GM13977 (cell line): ENCODE measurements around the gene B4GALNT1.

Source experiments
- DNase-seq: peaks from one replicate; pipeline ENCODE4 v3.0.0; 2012; ENCODE audit warnings: low spot score
- in situ Hi-C: fragments of 300-500 bp; cut with MboI; formaldehyde crosslinking; loops from one replicate; pipeline ENCODE4 v1.12.0; 2022; ENCODE audit warnings: low sequenced_read_pairs, low pct_unique_long_range_greater_than_20kb, mixed read lengths, inconsistent platforms; ENCODE audit not compliant: unreplicated experiment
- TF ChIP-seq, protein P1 (sequence below): IDR thresholded peaks from 2 replicates; pipeline ENCODE4 v1.5.1; 2012; ENCODE audit warnings: mild to moderate bottlenecking, control low read depth; ENCODE audit not compliant: insufficient read depth; ENCODE audit errors: extremely low read depth, missing control alignments

Gene B4GALNT1

DNA sequence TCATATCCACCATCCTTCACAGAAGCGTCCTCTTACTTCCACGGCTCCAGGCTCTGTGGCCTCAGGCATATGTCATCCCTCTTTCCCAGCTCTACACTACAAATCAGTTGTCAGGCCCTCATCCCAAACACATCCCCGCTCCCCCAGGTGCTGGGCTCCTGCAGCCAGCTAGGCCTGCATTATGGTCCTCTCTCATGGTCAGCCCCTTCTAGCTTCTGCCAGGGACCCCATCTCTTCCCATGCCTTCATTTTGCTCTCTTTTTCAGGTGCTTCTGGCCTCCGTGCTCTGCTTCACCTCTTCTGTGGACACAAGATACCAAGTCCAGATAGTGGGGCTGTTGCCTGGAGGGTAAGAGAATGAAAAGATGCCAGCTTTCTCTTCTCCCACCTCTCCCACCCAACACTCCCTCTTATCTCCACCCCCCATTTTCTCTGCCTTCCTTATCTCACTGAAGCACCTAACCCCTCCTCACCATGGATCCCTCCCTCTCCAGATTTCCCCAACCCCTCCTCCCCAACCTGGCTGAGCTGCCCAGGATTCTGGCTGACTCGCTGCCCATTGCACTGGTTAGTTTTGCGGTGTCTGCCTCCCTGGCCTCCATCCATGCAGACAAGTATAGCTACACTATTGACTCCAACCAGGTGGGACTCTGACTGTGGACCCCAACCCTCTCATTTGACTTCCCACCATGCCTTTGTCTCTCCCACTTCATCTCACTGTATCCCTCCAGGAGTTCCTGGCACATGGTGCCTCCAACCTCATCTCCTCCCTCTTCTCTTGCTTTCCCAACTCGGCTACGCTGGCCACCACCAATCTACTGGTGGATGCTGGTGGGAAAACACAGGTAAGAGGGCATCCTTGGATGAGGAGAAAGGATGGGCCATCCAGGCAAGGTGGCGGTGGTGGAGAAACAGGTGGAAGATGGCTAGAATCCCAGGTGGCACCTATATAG is 10.4 kb downstream of the B4GALNT1 start:
- in situ Hi-C loops: no loop called here
- no peak for DNase-seq
- TF ChIP-seq, protein P1, sequence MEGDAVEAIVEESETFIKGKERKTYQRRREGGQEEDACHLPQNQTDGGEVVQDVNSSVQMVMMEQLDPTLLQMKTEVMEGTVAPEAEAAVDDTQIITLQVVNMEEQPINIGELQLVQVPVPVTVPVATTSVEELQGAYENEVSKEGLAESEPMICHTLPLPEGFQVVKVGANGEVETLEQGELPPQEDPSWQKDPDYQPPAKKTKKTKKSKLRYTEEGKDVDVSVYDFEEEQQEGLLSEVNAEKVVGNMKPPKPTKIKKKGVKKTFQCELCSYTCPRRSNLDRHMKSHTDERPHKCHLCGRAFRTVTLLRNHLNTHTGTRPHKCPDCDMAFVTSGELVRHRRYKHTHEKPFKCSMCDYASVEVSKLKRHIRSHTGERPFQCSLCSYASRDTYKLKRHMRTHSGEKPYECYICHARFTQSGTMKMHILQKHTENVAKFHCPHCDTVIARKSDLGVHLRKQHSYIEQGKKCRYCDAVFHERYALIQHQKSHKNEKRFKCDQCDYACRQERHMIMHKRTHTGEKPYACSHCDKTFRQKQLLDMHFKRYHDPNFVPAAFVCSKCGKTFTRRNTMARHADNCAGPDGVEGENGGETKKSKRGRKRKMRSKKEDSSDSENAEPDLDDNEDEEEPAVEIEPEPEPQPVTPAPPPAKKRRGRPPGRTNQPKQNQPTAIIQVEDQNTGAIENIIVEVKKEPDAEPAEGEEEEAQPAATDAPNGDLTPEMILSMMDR: no peak

DNA sequence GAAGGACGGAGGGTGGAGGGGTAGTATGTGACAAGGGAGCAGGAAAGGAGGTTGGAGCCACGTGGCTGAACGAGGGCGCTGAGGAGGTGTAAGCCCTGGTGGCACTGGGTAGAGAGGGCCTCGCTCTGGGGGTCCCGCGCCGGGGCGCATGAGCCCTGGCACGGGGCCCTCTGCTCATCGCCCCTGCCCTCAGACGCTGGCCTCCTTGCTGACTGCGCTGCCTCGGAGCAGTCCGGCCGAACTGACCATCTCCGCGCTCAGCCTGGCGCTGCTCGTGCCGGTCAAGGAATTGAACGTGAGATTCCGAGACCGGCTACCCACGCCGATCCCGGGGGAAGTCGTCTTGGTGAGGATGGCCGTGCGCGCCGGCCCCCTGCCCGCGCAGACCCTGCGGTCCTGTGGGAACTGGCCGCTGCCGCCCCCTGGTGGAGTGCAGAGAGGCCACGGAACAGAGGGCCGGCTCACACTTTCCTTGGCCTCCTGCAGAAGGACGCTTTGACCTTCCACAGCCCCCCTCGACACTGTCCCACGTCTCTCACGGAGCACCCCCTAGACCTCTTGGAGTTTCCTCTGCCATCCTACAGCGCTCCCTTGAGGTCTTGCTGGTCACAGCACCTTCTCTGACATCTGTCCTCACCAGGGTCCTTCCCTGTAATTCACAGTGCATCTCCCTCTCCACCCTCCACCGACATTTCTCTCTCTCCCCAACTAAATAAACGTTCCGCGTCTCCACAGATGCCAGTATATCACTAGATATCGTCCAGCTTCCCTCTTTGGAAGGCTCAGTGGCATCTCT is 11.3 kb downstream of the B4GALNT1 start:
- TF ChIP-seq, protein P1: peak; percentile 92
- in situ Hi-C loops: no loop called here

DNA sequence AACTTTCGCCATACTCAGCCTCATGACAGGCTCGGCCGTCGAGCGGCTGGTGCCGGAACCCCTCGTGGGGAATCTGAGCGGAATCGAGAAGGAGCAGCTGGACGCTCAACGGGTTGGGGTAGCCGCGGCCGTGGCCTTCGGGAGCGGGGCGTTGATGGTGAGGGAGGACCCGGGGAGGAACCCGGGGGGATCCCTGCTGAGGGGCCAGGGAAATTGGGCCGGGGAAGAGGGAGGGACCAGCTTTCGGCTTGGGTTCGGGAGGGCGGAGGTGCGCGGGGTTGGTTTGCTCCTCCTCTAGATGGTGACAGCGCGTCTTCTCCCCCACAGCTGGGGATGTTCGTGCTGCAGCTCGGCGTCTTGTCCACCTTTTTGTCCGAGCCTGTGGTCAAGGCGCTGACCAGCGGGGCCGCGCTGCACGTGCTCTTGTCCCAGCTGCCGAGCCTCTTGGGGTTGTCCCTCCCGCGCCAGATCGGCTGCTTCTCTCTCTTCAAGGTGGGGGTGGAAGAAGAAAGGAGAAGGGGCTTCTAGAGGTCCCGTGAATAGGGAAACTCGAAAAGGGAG is 12.0 kb downstream of the B4GALNT1 start:
- TF ChIP-seq, protein P1: no peak
- peak; percentile 59 for DNase-seq

More for the DNA sequence above, 11.3 kb downstream of the B4GALNT1 start:
- DNase-seq: peak; percentile 88

DNA sequence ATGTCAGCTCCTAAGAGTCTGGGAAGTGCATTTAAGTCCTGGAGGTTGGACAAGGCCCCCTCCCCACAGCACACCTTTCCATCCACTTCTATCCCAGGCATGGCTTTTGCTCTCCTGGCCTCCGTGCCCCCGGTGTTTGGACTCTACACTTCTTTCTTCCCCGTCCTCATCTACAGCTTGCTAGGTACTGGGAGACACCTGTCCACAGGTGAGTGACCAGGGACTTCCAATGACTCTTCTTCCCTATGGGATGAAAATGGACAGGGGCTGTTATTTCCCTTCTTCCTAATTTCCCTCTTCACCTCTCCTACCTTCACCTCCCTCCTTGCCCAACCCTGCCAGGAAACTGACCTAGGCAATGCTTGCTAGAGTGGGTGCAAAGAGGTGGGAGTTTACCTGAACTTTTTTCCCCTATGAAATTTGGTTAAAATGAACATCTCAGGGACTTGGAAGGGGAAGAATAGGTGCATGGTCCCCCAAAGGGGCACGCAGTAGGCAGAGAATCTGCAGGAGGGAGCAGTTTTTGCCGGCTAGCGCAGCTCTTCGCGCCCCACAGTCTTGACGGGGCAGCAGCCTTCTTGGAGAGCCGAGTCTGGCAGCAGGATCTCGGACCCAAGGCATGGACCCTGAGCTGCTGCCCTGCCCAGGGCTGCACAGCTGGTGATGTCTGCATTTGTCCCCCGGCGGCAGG is 12.6 kb downstream of the B4GALNT1 start:
- peak; percentile 52 for DNase-seq
- in situ Hi-C loops: no loop called here
- TF ChIP-seq, protein P1: no peak

More for the DNA sequence above, 12.0 kb downstream of the B4GALNT1 start:
- in situ Hi-C loops: no loop called here

DNA sequence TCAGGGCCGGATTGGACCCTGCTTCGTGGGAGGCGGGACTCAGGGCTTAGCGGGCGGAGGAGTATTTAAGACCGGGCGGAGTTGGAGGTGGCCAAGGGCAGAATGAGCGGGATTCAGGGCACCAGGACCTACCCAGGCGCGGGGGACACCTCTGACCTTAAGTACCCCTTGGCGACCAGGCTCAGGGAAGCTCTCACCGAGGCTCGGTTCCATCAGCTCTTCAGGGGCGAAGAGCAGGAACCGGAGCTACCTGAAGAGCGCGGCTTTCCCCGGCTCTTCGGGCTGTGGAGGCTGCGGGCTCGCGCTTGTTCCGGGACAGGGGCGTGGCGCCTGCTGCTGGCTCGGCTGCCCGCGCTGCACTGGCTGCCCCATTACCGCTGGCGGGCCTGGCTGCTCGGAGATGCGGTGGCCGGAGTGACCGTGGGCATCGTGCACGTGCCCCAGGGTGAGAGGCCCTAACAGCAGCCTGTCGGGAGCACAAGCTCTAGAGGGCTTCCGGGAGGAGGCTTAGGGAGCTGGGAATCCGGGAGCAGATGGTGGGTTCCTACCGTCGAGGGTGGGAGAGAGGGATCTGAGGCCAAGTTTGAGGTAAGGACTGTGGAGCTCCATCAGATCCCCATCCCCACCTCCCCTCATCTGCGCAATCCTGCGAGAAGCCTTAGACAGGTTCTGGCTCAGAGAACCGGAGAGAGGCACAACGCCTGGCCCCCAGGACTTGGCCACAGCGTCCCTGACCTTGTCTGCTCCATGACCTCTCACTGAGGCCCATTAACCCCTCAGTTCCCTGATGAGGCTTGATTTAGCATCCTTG is 13.4 kb downstream of the B4GALNT1 start:
- in situ Hi-C loops: no loop called here
- TF ChIP-seq, protein P1: no peak
- DNase-seq: peak; percentile 38
